ENCODE data around the gene INSYN1. TPM values are rescaled to one million over a fixed set of nuclear protein-coding genes. Genes with fewer than 3 reads are reported as not detected.

The INSYN1 gene
- polyA plus RNA-seq, 3 donors, result not detected

DNA sequence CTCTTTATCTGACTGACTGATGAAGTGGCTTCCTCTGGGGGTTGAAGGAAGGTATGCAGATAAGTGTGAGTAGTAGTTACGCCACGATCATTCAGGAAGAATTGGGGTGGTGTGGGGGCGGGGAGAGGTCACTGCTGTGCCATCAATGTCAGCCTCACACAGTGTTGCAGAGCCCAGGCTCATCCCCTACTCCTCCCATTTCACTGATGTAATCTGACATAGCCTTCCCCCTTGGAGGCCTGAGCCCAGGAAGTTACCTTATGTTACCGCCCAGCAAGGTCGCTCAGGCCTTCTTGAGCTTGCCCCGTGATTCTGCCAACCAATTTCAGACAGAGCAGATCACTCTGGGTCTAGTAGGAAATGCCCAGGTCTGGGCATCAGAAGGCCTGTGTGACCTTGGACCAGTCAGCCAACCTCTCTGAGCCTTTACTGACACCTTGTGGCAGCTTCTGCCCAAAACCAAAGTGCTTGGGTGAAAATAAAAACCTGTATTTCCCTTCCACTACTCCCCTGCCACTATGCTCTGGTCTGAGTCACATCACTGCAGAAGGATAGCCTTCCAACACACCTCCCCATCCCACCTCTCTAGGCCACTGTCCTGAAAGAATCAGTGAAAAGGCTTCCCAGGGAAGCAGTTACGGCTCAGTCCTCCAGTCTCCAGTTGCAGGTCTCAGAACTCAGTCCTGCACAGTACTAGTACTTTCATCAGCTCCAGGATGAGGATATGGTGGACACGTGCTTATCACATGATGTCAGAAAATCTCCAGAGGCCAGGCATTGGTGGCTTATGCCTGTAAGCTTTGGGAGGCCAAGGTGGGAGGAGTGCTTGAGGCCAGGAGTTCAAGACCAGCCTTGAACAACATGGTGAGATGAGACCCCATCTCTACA, 28.1 kb upstream of the INSYN1 start:
- H3K4me1 Mint-ChIP-seq, result no peaks in the 10 kb centered on the region
- no peaks in the 10 kb centered on the region for H3K27me3 ChIP-seq (ENCODE audit: control insufficient read depth in 2 of 2, insufficient read depth in 2 of 2, low read length in 2 of 2)
- H3K79me2 ChIP-seq (ENCODE audit: insufficient read depth, low read length), result no peaks in the 10 kb centered on the region
- no peak overlapping the region for H3K27ac ChIP-seq (ENCODE audit: low read depth in 1 of 2, low read length in 2 of 2)
- no peak overlapping the region for H2AFZ ChIP-seq (ENCODE audit: insufficient read depth, low read depth, low read length, poor library complexity, severe bottlenecking)
- H4K20me1 ChIP-seq (ENCODE audit: insufficient read depth, low read length), result no peaks in the 10 kb centered on the region
- no peaks in the 10 kb centered on the region for H3K36me3 Mint-ChIP-seq
- H3K4me3 ChIP-seq (replicated peaks in 1 of 3; ENCODE audit: low read depth in 2 of 3, low read length in 3 of 3), result no peak overlapping the region
- H3K27me3 Mint-ChIP-seq (ENCODE audit: low read depth in 3 of 3), result peaks cover 0 to 4% (median 3%) of the 10 kb centered on the region in 3 donors
- H3K4me3 Mint-ChIP-seq, result no peak overlapping the region
- no peak overlapping the region for H3K27ac Mint-ChIP-seq
- TF ChIP-seq, protein P1, sequence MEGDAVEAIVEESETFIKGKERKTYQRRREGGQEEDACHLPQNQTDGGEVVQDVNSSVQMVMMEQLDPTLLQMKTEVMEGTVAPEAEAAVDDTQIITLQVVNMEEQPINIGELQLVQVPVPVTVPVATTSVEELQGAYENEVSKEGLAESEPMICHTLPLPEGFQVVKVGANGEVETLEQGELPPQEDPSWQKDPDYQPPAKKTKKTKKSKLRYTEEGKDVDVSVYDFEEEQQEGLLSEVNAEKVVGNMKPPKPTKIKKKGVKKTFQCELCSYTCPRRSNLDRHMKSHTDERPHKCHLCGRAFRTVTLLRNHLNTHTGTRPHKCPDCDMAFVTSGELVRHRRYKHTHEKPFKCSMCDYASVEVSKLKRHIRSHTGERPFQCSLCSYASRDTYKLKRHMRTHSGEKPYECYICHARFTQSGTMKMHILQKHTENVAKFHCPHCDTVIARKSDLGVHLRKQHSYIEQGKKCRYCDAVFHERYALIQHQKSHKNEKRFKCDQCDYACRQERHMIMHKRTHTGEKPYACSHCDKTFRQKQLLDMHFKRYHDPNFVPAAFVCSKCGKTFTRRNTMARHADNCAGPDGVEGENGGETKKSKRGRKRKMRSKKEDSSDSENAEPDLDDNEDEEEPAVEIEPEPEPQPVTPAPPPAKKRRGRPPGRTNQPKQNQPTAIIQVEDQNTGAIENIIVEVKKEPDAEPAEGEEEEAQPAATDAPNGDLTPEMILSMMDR (IDR thresholded peaks at IDR 0.05), result no peak
- H3K9ac ChIP-seq (ENCODE audit: insufficient read depth, low read length, poor library complexity, severe bottlenecking), result no peak overlapping the region
- no peaks in the 10 kb centered on the region for H3K4me1 ChIP-seq (ENCODE audit: control insufficient read depth in 1 of 2, insufficient read depth in 2 of 2, low read length in 2 of 2)
- intact Hi-C loops (cut with micrococcal nuclease), result no loop called here
- no peaks in the 10 kb centered on the region for H3K9me3 ChIP-seq (replicated peaks in 1 of 2; ENCODE audit: control insufficient read depth in 1 of 2, insufficient read depth in 1 of 2, low read length in 2 of 2)
- WGBS (ENCODE audit: insufficient coverage), result 67% methylated on average over 3 of the region's 8 CpGs
- H3K4me2 ChIP-seq (replicated peaks; ENCODE audit: extremely low read depth, low read length, poor library complexity, severe bottlenecking), result no peak overlapping the region
- H3K36me3 ChIP-seq (replicated peaks in 1 of 2; ENCODE audit: control insufficient read depth in 1 of 2, insufficient read depth in 2 of 2, low read length in 2 of 2), result no peaks in the 10 kb centered on the region
- no peaks in the 10 kb centered on the region for H3K9me3 Mint-ChIP-seq
- no peak for DNase-seq

DNA sequence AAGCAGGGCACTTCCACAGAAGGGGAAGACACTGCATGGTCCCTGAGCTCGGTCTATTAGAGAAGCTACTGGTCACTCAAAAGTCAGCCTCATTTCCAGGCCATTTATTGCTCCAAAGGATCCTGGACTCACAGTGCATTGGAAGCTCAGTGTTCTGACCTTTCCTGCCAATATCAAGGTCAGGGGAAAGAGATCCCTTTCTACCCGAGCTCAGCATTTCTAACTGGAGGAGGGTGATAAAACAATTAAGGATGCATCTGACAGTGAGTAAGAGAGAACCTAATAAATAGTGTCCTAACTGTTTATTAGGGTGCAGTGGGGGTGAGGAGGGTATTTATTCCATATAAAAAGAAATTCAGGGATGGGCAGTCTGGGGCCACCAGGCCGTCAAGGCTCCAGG, 26.8 kb upstream of the INSYN1 start:
- Mint-ChIP-seq H3K9me3 (no peaks in the 10 kb centered on the region), H3K27ac (no peak overlapping the region), H3K36me3 (no peaks in the 10 kb centered on the region), H3K27me3 (ENCODE audit: low read depth in 3 of 3) (peaks cover 0 to 5% (median 4%) of the 10 kb centered on the region in 3 donors), H3K4me1 (no peaks in the 10 kb centered on the region), H3K4me3 (no peak overlapping the region)
- no peaks in the 10 kb centered on the region for H3K27me3 ChIP-seq (ENCODE audit: control insufficient read depth in 2 of 2, insufficient read depth in 2 of 2, low read length in 2 of 2)
- WGBS (ENCODE audit: insufficient coverage), result 100% methylated on average over 1 of the region's 3 CpGs
- DNase-seq, result no peak
- no peak overlapping the region for H3K4me3 ChIP-seq (replicated peaks in 1 of 3; ENCODE audit: low read depth in 2 of 3, low read length in 3 of 3)
- TF ChIP-seq, protein P1 (IDR thresholded peaks at IDR 0.05), result no peak
- intact Hi-C loops (cut with micrococcal nuclease), result no loop called here
- no peaks in the 10 kb centered on the region for H3K79me2 ChIP-seq (ENCODE audit: insufficient read depth, low read length)
- no peak overlapping the region for H3K27ac ChIP-seq (ENCODE audit: low read depth in 1 of 2, low read length in 2 of 2)
- H3K36me3 ChIP-seq (replicated peaks in 1 of 2; ENCODE audit: control insufficient read depth in 1 of 2, insufficient read depth in 2 of 2, low read length in 2 of 2), result no peaks in the 10 kb centered on the region
- no peak overlapping the region for H2AFZ ChIP-seq (ENCODE audit: insufficient read depth, low read depth, low read length, poor library complexity, severe bottlenecking)
- H3K9me3 ChIP-seq (replicated peaks in 1 of 2; ENCODE audit: control insufficient read depth in 1 of 2, insufficient read depth in 1 of 2, low read length in 2 of 2), result no peaks in the 10 kb centered on the region
- H3K9ac ChIP-seq (ENCODE audit: insufficient read depth, low read length, poor library complexity, severe bottlenecking), result no peak overlapping the region
- no peak overlapping the region for H3K4me2 ChIP-seq (replicated peaks; ENCODE audit: extremely low read depth, low read length, poor library complexity, severe bottlenecking)
- no peaks in the 10 kb centered on the region for H4K20me1 ChIP-seq (ENCODE audit: insufficient read depth, low read length)
- no peaks in the 10 kb centered on the region for H3K4me1 ChIP-seq (ENCODE audit: control insufficient read depth in 1 of 2, insufficient read depth in 2 of 2, low read length in 2 of 2)
